ENCODE measurements around the gene PDGFA.

DNA sequence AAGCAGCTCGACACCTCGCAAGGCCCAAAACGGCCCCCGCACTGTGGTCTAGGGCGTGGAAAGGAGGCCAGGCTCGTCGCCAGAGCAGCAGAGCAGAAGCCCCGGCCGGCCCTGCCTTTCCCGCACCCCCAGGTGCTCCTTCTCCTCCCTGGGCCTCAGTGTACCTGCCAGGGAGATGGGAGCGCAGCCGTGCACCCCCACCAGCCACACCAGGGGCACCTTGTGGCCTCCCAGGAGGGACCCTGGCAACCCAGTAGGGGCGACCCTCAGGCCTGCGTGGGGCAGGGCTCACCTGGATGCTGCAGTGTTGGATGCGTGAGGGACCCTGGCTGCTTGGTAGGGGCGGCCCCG is 9.5 kb downstream of the PDGFA start:
- TF ChIP-seq, protein P1, sequence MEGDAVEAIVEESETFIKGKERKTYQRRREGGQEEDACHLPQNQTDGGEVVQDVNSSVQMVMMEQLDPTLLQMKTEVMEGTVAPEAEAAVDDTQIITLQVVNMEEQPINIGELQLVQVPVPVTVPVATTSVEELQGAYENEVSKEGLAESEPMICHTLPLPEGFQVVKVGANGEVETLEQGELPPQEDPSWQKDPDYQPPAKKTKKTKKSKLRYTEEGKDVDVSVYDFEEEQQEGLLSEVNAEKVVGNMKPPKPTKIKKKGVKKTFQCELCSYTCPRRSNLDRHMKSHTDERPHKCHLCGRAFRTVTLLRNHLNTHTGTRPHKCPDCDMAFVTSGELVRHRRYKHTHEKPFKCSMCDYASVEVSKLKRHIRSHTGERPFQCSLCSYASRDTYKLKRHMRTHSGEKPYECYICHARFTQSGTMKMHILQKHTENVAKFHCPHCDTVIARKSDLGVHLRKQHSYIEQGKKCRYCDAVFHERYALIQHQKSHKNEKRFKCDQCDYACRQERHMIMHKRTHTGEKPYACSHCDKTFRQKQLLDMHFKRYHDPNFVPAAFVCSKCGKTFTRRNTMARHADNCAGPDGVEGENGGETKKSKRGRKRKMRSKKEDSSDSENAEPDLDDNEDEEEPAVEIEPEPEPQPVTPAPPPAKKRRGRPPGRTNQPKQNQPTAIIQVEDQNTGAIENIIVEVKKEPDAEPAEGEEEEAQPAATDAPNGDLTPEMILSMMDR (IDR thresholded peaks at IDR 0.05) = no peak
- no peak for TF ChIP-seq POLR2A (IDR thresholded peaks at IDR 0.05)

Measured in esophagus squamous epithelium (tissue), 4 donors.